Panc1 (cell line): ENCODE data around the gene MASP2.

Experiments
- CTCF ChIP-seq: fragments of 450-650 bp; IDR thresholded peaks from 2 replicates; pipeline ENCODE4 v1.5.1; 2017; ENCODE audit warnings: mild to moderate bottlenecking
- POLR2AphosphoS5 ChIP-seq: IDR thresholded peaks from 2 replicates; pipeline ENCODE4 v1.6.1; 2012; ENCODE audit warnings: mild to moderate bottlenecking, low read depth, low read length, moderate library complexity
- TCF7L2 ChIP-seq: IDR thresholded peaks from 2 replicates; pipeline ENCODE4 v1.6.1; 2011; ENCODE audit warnings: mild to moderate bottlenecking, low read depth, low read length, inconsistent platforms
- TF ChIP-seq, protein P1 (sequence below), 2 experiments: IDR thresholded peaks; 2 replicates each; pipeline ENCODE4 v1.6.1; 2011 to 2012; ENCODE audit warnings: low read depth in 2 of 2, control low read depth in 1 of 2, low read length in 1 of 2, mild to moderate bottlenecking in 1 of 2, moderate library complexity in 1 of 2; ENCODE audit not compliant: insufficient read depth in 1 of 2

- TF ChIP-seq CTCF (peak; percentile 39; the same call in 1 of the 2 replicates), POLR2AphosphoS5 (no peak), TCF7L2 (no peak)
- TF ChIP-seq, protein P1, sequence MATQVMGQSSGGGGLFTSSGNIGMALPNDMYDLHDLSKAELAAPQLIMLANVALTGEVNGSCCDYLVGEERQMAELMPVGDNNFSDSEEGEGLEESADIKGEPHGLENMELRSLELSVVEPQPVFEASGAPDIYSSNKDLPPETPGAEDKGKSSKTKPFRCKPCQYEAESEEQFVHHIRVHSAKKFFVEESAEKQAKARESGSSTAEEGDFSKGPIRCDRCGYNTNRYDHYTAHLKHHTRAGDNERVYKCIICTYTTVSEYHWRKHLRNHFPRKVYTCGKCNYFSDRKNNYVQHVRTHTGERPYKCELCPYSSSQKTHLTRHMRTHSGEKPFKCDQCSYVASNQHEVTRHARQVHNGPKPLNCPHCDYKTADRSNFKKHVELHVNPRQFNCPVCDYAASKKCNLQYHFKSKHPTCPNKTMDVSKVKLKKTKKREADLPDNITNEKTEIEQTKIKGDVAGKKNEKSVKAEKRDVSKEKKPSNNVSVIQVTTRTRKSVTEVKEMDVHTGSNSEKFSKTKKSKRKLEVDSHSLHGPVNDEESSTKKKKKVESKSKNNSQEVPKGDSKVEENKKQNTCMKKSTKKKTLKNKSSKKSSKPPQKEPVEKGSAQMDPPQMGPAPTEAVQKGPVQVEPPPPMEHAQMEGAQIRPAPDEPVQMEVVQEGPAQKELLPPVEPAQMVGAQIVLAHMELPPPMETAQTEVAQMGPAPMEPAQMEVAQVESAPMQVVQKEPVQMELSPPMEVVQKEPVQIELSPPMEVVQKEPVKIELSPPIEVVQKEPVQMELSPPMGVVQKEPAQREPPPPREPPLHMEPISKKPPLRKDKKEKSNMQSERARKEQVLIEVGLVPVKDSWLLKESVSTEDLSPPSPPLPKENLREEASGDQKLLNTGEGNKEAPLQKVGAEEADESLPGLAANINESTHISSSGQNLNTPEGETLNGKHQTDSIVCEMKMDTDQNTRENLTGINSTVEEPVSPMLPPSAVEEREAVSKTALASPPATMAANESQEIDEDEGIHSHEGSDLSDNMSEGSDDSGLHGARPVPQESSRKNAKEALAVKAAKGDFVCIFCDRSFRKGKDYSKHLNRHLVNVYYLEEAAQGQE (IDR thresholded peaks at IDR 0.05; ENCODE audit: insufficient read depth in 1 of 2, low read depth in 2 of 2, low read length in 1 of 2), result no peak
Measured at GRCh38 chr1:11061652-11062365, 14.8 kb upstream of the MASP2 start.
